HT1080 (cell line): ENCODE data around the gene YY1AP1. TPM values are rescaled to one million over a fixed set of nuclear protein-coding genes. Genes with fewer than 3 reads are reported as not detected.
A peak's percentile ranks its signal among the peaks of the same experiment; 100 is the strongest.
"Not testable (repeated sequence)": the region's sequence is repeated elsewhere in the genome, so short reads cannot be mapped to it uniquely, and the experiment has no call there.

Experiments
- DNase-seq: peaks from one replicate; pipeline ENCODE4 v3.0.0-alpha.2; 2015; ENCODE audit warnings: low read depth
- total RNA-seq: library from RNA; depleted of rRNA; stranded (reverse); fragments of >200 nt; shearing (Covaris generic); gene quantifications from 2 replicates; pipeline ENCODE4 v1.2.3, GENCODE V29; 2014

YY1AP1 gene
- total RNA-seq, 1 experiment from 2014 or later = 40.3 TPM

- DNase-seq = no peak
Observed at GRCh38 chr1:155696524-155696923, 8.0 kb upstream of the YY1AP1 start.

- DNase-seq = no peak
Observed at GRCh38 chr1:155695608-155696007, 7.0 kb upstream of the YY1AP1 start.

GRCh38 chr1:155695072-155695471, 6.5 kb upstream of the YY1AP1 start:
- DNase-seq = no peak

GRCh38 chr1:155694167-155694566, 5.6 kb upstream of the YY1AP1 start:
- no peak for DNase-seq

- DNase-seq = no peak
Observed at GRCh38 chr1:155691992-155692528, 3.5 kb upstream of the YY1AP1 start.

- not testable (repeated sequence) for DNase-seq
Observed at GRCh38 chr1:155689081-155689607, 570 bp upstream of the YY1AP1 start, which contains the start of gene DAP3. DAP3 (plus strand) TSS chr1:155689091; CDS start chr1:155709780, 20,689 bp downstream.

- DNase-seq = not testable (repeated sequence)
Observed at GRCh38 chr1:155687705-155688323, 760 bp downstream of the YY1AP1 start.

- DNase-seq = no peak
Observed at GRCh38 chr1:155681776-155682175, 6.8 kb downstream of the YY1AP1 start.

- DNase-seq = no peak
Observed at GRCh38 chr1:155680531-155680930, 8.0 kb downstream of the YY1AP1 start.

- not testable (repeated sequence) for DNase-seq
Observed at GRCh38 chr1:155678992-155679391, 9.6 kb downstream of the YY1AP1 start.

- DNase-seq = no peak
Observed at GRCh38 chr1:155678027-155678426, 10.5 kb downstream of the YY1AP1 start.

GRCh38 chr1:155673003-155673402, 15.6 kb downstream of the YY1AP1 start:
- no peak for DNase-seq

- no peak for DNase-seq
Observed at GRCh38 chr1:155671750-155672149, 16.8 kb downstream of the YY1AP1 start.

- no peak for DNase-seq
Observed at GRCh38 chr1:155669233-155670162, 19.1 kb downstream of the YY1AP1 start.

GRCh38 chr1:155661239-155661638, 27.3 kb downstream of the YY1AP1 start:
- not testable (repeated sequence) for DNase-seq

GRCh38 chr1:155657463-155657862, 31.1 kb downstream of the YY1AP1 start:
- DNase-seq = no peak

GRCh38 chr1:155652951-155653350, 35.6 kb downstream of the YY1AP1 start:
- DNase-seq = no peak

GRCh38 chr1:155651861-155652661, 36.5 kb downstream of the YY1AP1 start:
- no peak for DNase-seq

GRCh38 chr1:155650231-155650757, 38.3 kb downstream of the YY1AP1 start:
- peak; percentile 14 for DNase-seq

- DNase-seq = no peak
Observed at GRCh38 chr1:155649676-155650075, 38.9 kb downstream of the YY1AP1 start.
